ENCODE data around the gene HDAC9.

The HDAC9 gene

DNA sequence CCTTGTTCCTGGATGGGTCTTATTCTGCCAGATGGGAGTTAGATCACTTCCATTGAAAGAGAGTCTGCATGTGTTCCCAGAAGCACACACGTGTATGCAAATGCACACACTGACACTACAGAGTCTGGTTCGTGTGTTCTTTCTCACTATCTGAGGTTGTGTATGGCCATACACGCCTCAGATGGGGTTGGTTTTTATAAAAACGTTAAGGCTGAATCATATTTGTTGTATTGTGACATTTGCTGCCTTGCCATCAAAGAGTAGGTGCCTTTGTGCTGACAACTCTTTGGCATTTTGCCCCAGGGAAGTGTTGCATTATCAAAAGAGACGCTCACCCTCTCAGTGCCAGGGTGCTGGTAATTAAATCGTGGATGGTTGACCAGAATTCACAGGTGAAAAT is 37.7 kb upstream of the HDAC9 start:
- no peak overlapping the region for H4K8ac ChIP-seq (ENCODE audit: low read length)
- H3K9ac ChIP-seq (ENCODE audit: low read length) = no peak overlapping the region
- no peak overlapping the region for H3K4me3 ChIP-seq (ENCODE audit: insufficient read depth in 1 of 2, low read depth in 1 of 2, low read length in 2 of 2)
- no peak overlapping the region for H2AFZ ChIP-seq (ENCODE audit: low read depth, low read length)
- H3K18ac ChIP-seq (ENCODE audit: low read depth in 1 of 2, low read length in 2 of 2) = no peak overlapping the region
- H4K91ac ChIP-seq (ENCODE audit: low read length) = no peak overlapping the region
- no peaks in the 10 kb centered on the region for H3K9me3 ChIP-seq (ENCODE audit: control insufficient read depth, low read length)
- no peak overlapping the region for H2BK5ac ChIP-seq (ENCODE audit: low read depth, low read length, poor library complexity, severe bottlenecking)
- no peaks in the 10 kb centered on the region for H3K36me3 ChIP-seq (ENCODE audit: control insufficient read depth in 1 of 2, insufficient read depth in 2 of 2, low read depth in 1 of 2, low read length in 2 of 2)
- H2BK12ac ChIP-seq (ENCODE audit: low read length in 2 of 2) = no peak overlapping the region
- H2BK15ac ChIP-seq (ENCODE audit: low read depth, poor library complexity, severe bottlenecking) = no peak overlapping the region
- no peaks in the 10 kb centered on the region for H3K79me1 ChIP-seq (replicated peaks; ENCODE audit: low read length, poor library complexity, severe bottlenecking)
- peaks cover 2% of the 10 kb centered on the region for H3K4me1 ChIP-seq (ENCODE audit: control insufficient read depth, insufficient read depth, low read depth, low read length)
- H3K23ac ChIP-seq (ENCODE audit: low read length in 2 of 2) = no peak overlapping the region
- no peak overlapping the region for H3K4ac ChIP-seq (ENCODE audit: low read depth in 1 of 2, low read length in 2 of 2)
- no peak overlapping the region for H2BK120ac ChIP-seq (ENCODE audit: low read depth, low read length)
- H3K27me3 ChIP-seq (ENCODE audit: control insufficient read depth in 1 of 2, insufficient read depth in 1 of 2, low read length in 2 of 2) = no peaks in the 10 kb centered on the region
- no peak overlapping the region for H3K27ac ChIP-seq (ENCODE audit: low read length, poor library complexity, severe bottlenecking)
- no peak overlapping the region for H3K4me2 ChIP-seq (ENCODE audit: low read length, poor library complexity, severe bottlenecking)
- WGBS = 91% methylated on average over 6 of the region's 6 CpGs
- DNase-seq = no peak
- no peak overlapping the region for H3K14ac ChIP-seq (ENCODE audit: low read length in 2 of 2)
- no peak overlapping the region for H2AK5ac ChIP-seq (ENCODE audit: low read length, severe bottlenecking)

DNA sequence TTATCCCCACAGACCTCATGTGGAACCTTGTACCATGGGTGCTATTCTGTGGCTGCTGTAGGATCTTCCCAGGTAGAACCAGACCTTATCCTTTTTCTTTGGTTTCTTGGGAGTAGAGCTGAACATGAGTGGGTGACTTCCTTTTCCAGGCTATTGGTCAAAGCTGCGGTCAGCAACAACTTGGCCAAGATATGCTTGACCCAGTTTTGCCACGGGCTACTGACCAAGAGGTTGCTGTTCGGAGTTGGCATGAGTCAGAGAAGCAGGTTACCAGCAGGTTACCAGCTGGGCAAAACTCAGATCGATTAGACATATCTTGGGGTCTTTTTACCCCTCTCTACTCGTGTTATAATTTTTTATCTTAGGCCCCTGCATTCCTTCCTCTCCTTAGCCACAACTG is 36.7 kb upstream of the HDAC9 start:
- Histone ChIP-seq H3K4ac (ENCODE audit: low read depth in 1 of 2, low read length in 2 of 2) (no peak overlapping the region), H3K14ac (ENCODE audit: low read length in 2 of 2) (no peak overlapping the region), H2BK12ac (ENCODE audit: low read length in 2 of 2) (no peak overlapping the region), H2BK15ac (ENCODE audit: low read depth, poor library complexity, severe bottlenecking) (no peak overlapping the region), H2AK5ac (ENCODE audit: low read length, severe bottlenecking) (no peak overlapping the region), H2BK120ac (ENCODE audit: low read depth, low read length) (peak overlapping the region; percentile 15), H4K8ac (ENCODE audit: low read length) (peak overlapping the region; percentile 37), H3K36me3 (ENCODE audit: control insufficient read depth in 1 of 2, insufficient read depth in 2 of 2, low read depth in 1 of 2, low read length in 2 of 2) (no peaks in the 10 kb centered on the region), H3K9ac (ENCODE audit: low read length) (no peak overlapping the region), H3K4me2 (ENCODE audit: low read length, poor library complexity, severe bottlenecking) (no peak overlapping the region), H3K18ac (ENCODE audit: low read depth in 1 of 2, low read length in 2 of 2) (no peak overlapping the region), H3K9me3 (ENCODE audit: control insufficient read depth, low read length) (no peaks in the 10 kb centered on the region), H3K4me3 (ENCODE audit: insufficient read depth in 1 of 2, low read depth in 1 of 2, low read length in 2 of 2) (no peak overlapping the region), H4K91ac (ENCODE audit: low read length) (no peak overlapping the region), H3K27ac (ENCODE audit: low read length, poor library complexity, severe bottlenecking) (peak overlapping the region; percentile 26), H3K79me1 (replicated peaks; ENCODE audit: low read length, poor library complexity, severe bottlenecking) (no peaks in the 10 kb centered on the region), H2AFZ (ENCODE audit: low read depth, low read length) (no peak overlapping the region), H3K27me3 (ENCODE audit: control insufficient read depth in 1 of 2, insufficient read depth in 1 of 2, low read length in 2 of 2) (no peaks in the 10 kb centered on the region), H3K23ac (ENCODE audit: low read length in 2 of 2) (no peak overlapping the region), H2BK5ac (ENCODE audit: low read depth, low read length, poor library complexity, severe bottlenecking) (no peak overlapping the region), H3K4me1 (ENCODE audit: control insufficient read depth, insufficient read depth, low read depth, low read length) (peaks cover 2% of the 10 kb centered on the region)
- no peak for DNase-seq
- 86% methylated on average over 5 of the region's 5 CpGs for WGBS

DNA sequence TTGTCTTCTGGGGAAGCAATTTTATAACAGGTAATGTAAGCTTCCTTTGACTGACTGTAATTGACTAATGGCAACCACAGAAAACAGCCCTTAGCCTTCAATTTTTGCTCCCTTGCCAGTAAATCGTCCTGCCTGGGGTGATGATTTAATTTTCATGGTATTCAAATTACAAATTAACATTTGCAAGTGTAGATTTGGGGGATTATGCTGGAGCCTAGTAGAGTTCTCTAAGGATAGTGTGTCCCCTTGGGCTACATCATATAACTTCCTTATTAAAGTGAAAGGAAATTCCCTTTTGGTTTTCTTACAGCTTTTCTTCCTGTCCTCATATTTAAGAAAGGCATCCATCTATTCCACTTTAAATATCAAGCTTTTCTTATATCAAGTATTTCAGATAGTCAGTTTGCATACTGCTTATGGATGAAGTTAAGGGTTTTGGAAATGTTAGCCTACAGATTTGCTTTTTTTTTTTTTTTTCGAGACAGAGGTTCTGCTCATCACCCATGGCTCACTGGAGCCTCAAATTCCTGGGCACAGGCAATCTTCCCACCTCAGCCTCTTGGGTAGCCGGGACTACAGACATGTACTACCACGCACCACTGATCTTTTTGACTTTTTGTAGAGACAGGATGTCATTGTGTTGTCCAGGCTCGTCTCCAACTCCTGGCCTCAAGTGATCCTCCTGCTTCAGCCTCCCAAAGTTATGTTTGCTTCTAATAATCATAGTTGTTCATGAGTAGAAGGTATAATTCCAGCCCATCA is 35.9 kb upstream of the HDAC9 start:
- no peak overlapping the region for H2BK15ac ChIP-seq (ENCODE audit: low read depth, poor library complexity, severe bottlenecking)
- no peak overlapping the region for H3K9ac ChIP-seq (ENCODE audit: low read length)
- H3K4me1 ChIP-seq (ENCODE audit: control insufficient read depth, insufficient read depth, low read depth, low read length) = peaks cover 2% of the 10 kb centered on the region
- 95% methylated on average over 3 of the region's 5 CpGs for WGBS
- H3K4me3 ChIP-seq (ENCODE audit: insufficient read depth in 1 of 2, low read depth in 1 of 2, low read length in 2 of 2) = no peak overlapping the region
- H3K27ac ChIP-seq (ENCODE audit: low read length, poor library complexity, severe bottlenecking) = no peak overlapping the region
- no peaks in the 10 kb centered on the region for H3K9me3 ChIP-seq (ENCODE audit: control insufficient read depth, low read length)
- H2BK12ac ChIP-seq (ENCODE audit: low read length in 2 of 2) = no peak overlapping the region
- no peak overlapping the region for H2AK5ac ChIP-seq (ENCODE audit: low read length, severe bottlenecking)
- no peak overlapping the region for H3K23ac ChIP-seq (ENCODE audit: low read length in 2 of 2)
- H3K27me3 ChIP-seq (ENCODE audit: control insufficient read depth in 1 of 2, insufficient read depth in 1 of 2, low read length in 2 of 2) = no peaks in the 10 kb centered on the region
- H2BK5ac ChIP-seq (ENCODE audit: low read depth, low read length, poor library complexity, severe bottlenecking) = no peak overlapping the region
- H3K14ac ChIP-seq (ENCODE audit: low read length in 2 of 2) = no peak overlapping the region
- H4K8ac ChIP-seq (ENCODE audit: low read length) = no peak overlapping the region
- H2AFZ ChIP-seq (ENCODE audit: low read depth, low read length) = no peak overlapping the region
- H3K79me1 ChIP-seq (replicated peaks; ENCODE audit: low read length, poor library complexity, severe bottlenecking) = no peaks in the 10 kb centered on the region
- no peak overlapping the region for H3K18ac ChIP-seq (ENCODE audit: low read depth in 1 of 2, low read length in 2 of 2)
- no peaks in the 10 kb centered on the region for H3K36me3 ChIP-seq (ENCODE audit: control insufficient read depth in 1 of 2, insufficient read depth in 2 of 2, low read depth in 1 of 2, low read length in 2 of 2)
- H3K4me2 ChIP-seq (ENCODE audit: low read length, poor library complexity, severe bottlenecking) = no peak overlapping the region
- H2BK120ac ChIP-seq (ENCODE audit: low read depth, low read length) = no peak overlapping the region
- no peak overlapping the region for H4K91ac ChIP-seq (ENCODE audit: low read length)
- no peak for DNase-seq
- H3K4ac ChIP-seq (ENCODE audit: low read depth in 1 of 2, low read length in 2 of 2) = no peak overlapping the region

DNA sequence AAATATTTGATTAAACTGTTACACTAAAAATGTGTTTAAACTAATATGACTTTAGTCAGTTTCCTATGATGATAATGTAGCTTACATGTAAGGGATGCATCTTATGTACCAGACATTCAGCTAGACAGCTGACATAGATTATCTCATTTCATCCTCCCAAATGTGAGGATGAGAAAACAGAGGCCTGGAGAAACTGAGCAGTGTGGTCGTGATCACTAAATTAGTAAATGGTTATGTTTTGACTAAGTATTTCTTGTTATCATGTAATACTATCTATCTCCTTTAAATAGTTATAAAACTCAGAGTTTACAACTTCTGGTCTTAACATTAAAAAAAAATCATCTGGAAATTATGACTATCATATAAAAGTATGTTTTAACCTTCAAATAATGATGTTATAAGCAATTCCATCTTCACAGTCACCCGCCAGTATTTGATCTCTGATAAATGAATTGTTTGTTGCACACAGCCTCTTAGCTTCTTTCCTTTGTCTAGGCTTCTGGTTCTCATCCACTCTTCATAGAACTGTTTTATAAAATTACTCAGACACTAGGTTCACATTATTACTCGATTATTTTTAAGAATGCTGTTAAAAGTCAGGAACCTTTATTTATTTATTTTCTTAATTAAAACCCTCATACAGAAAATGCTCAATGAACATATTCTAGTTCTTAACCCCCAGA is 33.6 kb upstream of the HDAC9 start:
- Histone ChIP-seq H2BK5ac (ENCODE audit: low read depth, low read length, poor library complexity, severe bottlenecking) (no peak overlapping the region), H2AFZ (ENCODE audit: low read depth, low read length) (no peak overlapping the region), H2BK12ac (ENCODE audit: low read length in 2 of 2) (no peak overlapping the region), H4K8ac (ENCODE audit: low read length) (no peak overlapping the region), H3K27ac (ENCODE audit: low read length, poor library complexity, severe bottlenecking) (no peak overlapping the region), H3K9ac (ENCODE audit: low read length) (no peak overlapping the region), H3K36me3 (ENCODE audit: control insufficient read depth in 1 of 2, insufficient read depth in 2 of 2, low read depth in 1 of 2, low read length in 2 of 2) (no peaks in the 10 kb centered on the region), H3K4me3 (ENCODE audit: insufficient read depth in 1 of 2, low read depth in 1 of 2, low read length in 2 of 2) (no peak overlapping the region), H3K27me3 (ENCODE audit: control insufficient read depth in 1 of 2, insufficient read depth in 1 of 2, low read length in 2 of 2) (no peaks in the 10 kb centered on the region), H3K18ac (ENCODE audit: low read depth in 1 of 2, low read length in 2 of 2) (no peak overlapping the region), H3K4me2 (ENCODE audit: low read length, poor library complexity, severe bottlenecking) (no peak overlapping the region), H3K79me1 (replicated peaks; ENCODE audit: low read length, poor library complexity, severe bottlenecking) (no peaks in the 10 kb centered on the region), H3K9me3 (ENCODE audit: control insufficient read depth, low read length) (no peaks in the 10 kb centered on the region), H2BK15ac (ENCODE audit: low read depth, poor library complexity, severe bottlenecking) (no peak overlapping the region), H3K14ac (ENCODE audit: low read length in 2 of 2) (no peak overlapping the region), H2BK120ac (ENCODE audit: low read depth, low read length) (no peak overlapping the region), H3K4ac (ENCODE audit: low read depth in 1 of 2, low read length in 2 of 2) (no peak overlapping the region), H4K91ac (ENCODE audit: low read length) (no peak overlapping the region), H3K4me1 (ENCODE audit: control insufficient read depth, insufficient read depth, low read depth, low read length) (peaks cover 2% of the 10 kb centered on the region), H3K23ac (ENCODE audit: low read length in 2 of 2) (no peak overlapping the region), H2AK5ac (ENCODE audit: low read length, severe bottlenecking) (no peak overlapping the region)
- DNase-seq = no peak
- WGBS = 100% methylated on average over 1 of the region's 3 CpGs
